HepG2 (cell line): ENCODE data around the gene TMEM38A. TPM values are rescaled to one million over a fixed set of nuclear protein-coding genes. Genes with fewer than 3 reads are reported as not detected.

Experiments
- ATAC-seq: fragments of 200-7000 bp; cut with Tn5 transposase; 3 replicates; pipeline ENCODE4 v1.9.1; 2020; ENCODE audit warnings: mild to moderate bottlenecking, moderate library complexity
- BruUV-seq: library from RNA; stranded (reverse); fragments of 400-500 nt; replicated peaks from 2 replicates; lab custom pipeline; 2021; lab: Mats Ljungman, UMichigan
- CTCF ChIA-PET: fragments of 300-600 bp; formaldehyde crosslinking; extraction: SDS; loops from one replicate; lab custom pipeline; 2021; ENCODE audit warnings: low total read pairs, inconsistent platforms, low intra/inter-chr PET ratio; lab: Yijun Ruan, JAX
- POLR2A ChIA-PET: fragments of 350-600 bp; sonication (Branson Sonifier 250); formaldehyde crosslinking; loops from one replicate; lab custom pipeline; 2020; ENCODE audit warnings: antibody characterized with exemption, inconsistent platforms; lab: Yijun Ruan, JAX
- DNase-seq: peaks from one replicate; pipeline ENCODE4 v3.0.0-alpha.2; 2015; ENCODE audit warnings: low spot score
- FAIRE-seq: peaks from 3 replicates; lab custom pipeline; 2011; peaks lifted over from hg19 to GRCh38; lab: Jason Lieb, UNC
- H2AFZ ChIP-seq: one replicate; pipeline ENCODE4 v1.6.1; 2011; ENCODE audit warnings: low read length, inconsistent platforms
- H3K27ac ChIP-seq: fragments of 300-600 bp; 3 replicates; pipeline ENCODE4 v1.8.0; 2011; ENCODE audit warnings: mixed run types, mild to moderate bottlenecking, mixed read lengths, low read length, inconsistent platforms; ENCODE audit not compliant: insufficient read depth; ENCODE audit errors: extremely low read length
- H3K27me3 ChIP-seq, 2 experiments: fragments of 200-600 bp in 1 of 2; 2 replicates in 1 of 2; 3 replicates in 1 of 2; pipeline versions ENCODE4 v1.6.0 to v1.8.0; 2011; ENCODE audit warnings: low read length in 2 of 2, mild to moderate bottlenecking in 2 of 2, moderate library complexity in 2 of 2, inconsistent platforms in 1 of 2; ENCODE audit not compliant: insufficient read depth in 2 of 2, control insufficient read depth in 1 of 2
- H3K36me3 ChIP-seq, 2 experiments: fragments of 200-600 bp in 1 of 2; replicated peaks in 1 of 2; 2 replicates in 1 of 2; 3 replicates in 1 of 2; pipeline versions ENCODE4 v1.5.1 to v1.8.0; 2011; ENCODE audit warnings: low read length in 2 of 2, inconsistent platforms in 1 of 2; ENCODE audit not compliant: insufficient read depth in 2 of 2, control insufficient read depth in 1 of 2
- H3K4me1 ChIP-seq: 2 replicates; pipeline ENCODE4 v1.5.1; 2012; ENCODE audit warnings: low read length, inconsistent platforms; ENCODE audit not compliant: insufficient read depth
- H3K4me2 ChIP-seq: 2 replicates; pipeline ENCODE4 v1.6.0; 2011; ENCODE audit warnings: low read depth, low read length, inconsistent platforms
- H3K4me3 ChIP-seq, 3 experiments: fragments of 200-600 bp in 1 of 3; sonication (generic), shearing (Covaris generic) in 1 of 3; replicated peaks in 1 of 3; 2 replicates each; pipeline ENCODE4 v1.5.1; 2011 to 2016; ENCODE audit warnings: low read length in 3 of 3, inconsistent platforms in 2 of 3, low read depth in 2 of 3, mild to moderate bottlenecking in 2 of 3, control low read depth in 1 of 3, mixed read lengths in 1 of 3; ENCODE audit not compliant: insufficient read depth in 1 of 3
- H3K79me2 ChIP-seq: one replicate; pipeline ENCODE4 v1.6.1; 2011; ENCODE audit warnings: low read length, inconsistent platforms; ENCODE audit not compliant: insufficient read depth
- H3K9ac ChIP-seq: 2 replicates; pipeline ENCODE4 v1.6.0; 2011; ENCODE audit warnings: mild to moderate bottlenecking, low read depth, low read length, inconsistent platforms; ENCODE audit not compliant: insufficient read depth
- H3K9me3 ChIP-seq: 2 replicates; pipeline ENCODE4 v1.5.1; 2012; ENCODE audit warnings: mild to moderate bottlenecking, low read length
- H4K20me1 ChIP-seq: 2 replicates; pipeline ENCODE4 v1.6.0; 2011; ENCODE audit warnings: inconsistent platforms, mild to moderate bottlenecking, low read length, moderate library complexity; ENCODE audit not compliant: insufficient read depth
- ARHGAP35 ChIP-seq: sonication (generic); formaldehyde crosslinking; IDR thresholded peaks from 2 replicates; pipeline ENCODE4 v1.9.0; 2022; ENCODE audit warnings: mild to moderate bottlenecking, inconsistent platforms, moderate library complexity, missing genetic modification reagents, borderline replicate concordance
- BHLHE40 ChIP-seq: IDR thresholded peaks from 2 replicates; pipeline ENCODE4 v1.6.1; 2011; ENCODE audit warnings: low read length, improper control_type of control experiment
- ERF ChIP-seq: IDR thresholded peaks from 2 replicates; pipeline ENCODE4 v1.6.1; 2018; ENCODE audit warnings: missing biosample characterization, missing genetic modification reagents
- ETV6 ChIP-seq: sonication (generic); formaldehyde crosslinking; conservative IDR thresholded peaks from 2 replicates; pipeline ENCODE4 v1.4.0; 2020; ENCODE audit warnings: missing genetic modification reagents
- HDAC1 ChIP-seq: sonication (generic); formaldehyde crosslinking; IDR thresholded peaks from 2 replicates; pipeline ENCODE4 v1.5.1; 2020; ENCODE audit warnings: mild to moderate bottlenecking, missing genetic modification reagents
- PHF8 ChIP-seq: sonication (generic); formaldehyde crosslinking; IDR thresholded peaks from 2 replicates; pipeline ENCODE4 v1.5.0; 2020; ENCODE audit warnings: missing genetic modification reagents
- RBM39 ChIP-seq: fragments of 200-400 bp; formaldehyde crosslinking; IDR thresholded peaks from one replicate; pipeline ENCODE4 v1.6.1; 2018; ENCODE audit warnings: antibody characterized with exemption, mild to moderate bottlenecking, low read depth, low read length; ENCODE audit not compliant: poor library complexity, severe bottlenecking
- TBX2 ChIP-seq: sonication (generic); formaldehyde crosslinking; IDR thresholded peaks from 2 replicates; pipeline ENCODE4 v1.5.0; 2020; ENCODE audit warnings: missing genetic modification reagents, mild to moderate bottlenecking, borderline replicate concordance
- ZNF143 ChIP-seq: sonication (generic); formaldehyde crosslinking; IDR thresholded peaks from 2 replicates; pipeline ENCODE4 v1.4.0; 2020; ENCODE audit warnings: missing genetic modification reagents
- ZNF235 ChIP-seq: sonication (generic); formaldehyde crosslinking; IDR thresholded peaks from 2 replicates; pipeline ENCODE4 v1.8.1; 2023; ENCODE audit warnings: mild to moderate bottlenecking, missing genetic modification reagents, borderline replicate concordance
- ZNF343 ChIP-seq: sonication (generic); formaldehyde crosslinking; IDR thresholded peaks from 2 replicates; pipeline ENCODE4 v1.4.0; 2020; ENCODE audit warnings: mild to moderate bottlenecking, missing genetic modification reagents
- ZNF501 ChIP-seq: sonication (generic); formaldehyde crosslinking; IDR thresholded peaks from 2 replicates; pipeline ENCODE4 v1.5.1; 2020; ENCODE audit warnings: mild to moderate bottlenecking, moderate library complexity, missing genetic modification reagents
- ZNF580 ChIP-seq: IDR thresholded peaks from 2 replicates; pipeline ENCODE4 v1.6.1; 2016; ENCODE audit warnings: low read depth, borderline replicate concordance
- ZNF598 ChIP-seq: sonication (generic); formaldehyde crosslinking; IDR thresholded peaks from 2 replicates; pipeline ENCODE4 v1.5.1; 2020; ENCODE audit warnings: mild to moderate bottlenecking, missing genetic modification reagents, borderline replicate concordance
- ZNF768 ChIP-seq: sonication (generic); formaldehyde crosslinking; IDR thresholded peaks from 2 replicates; pipeline ENCODE4 v1.4.0; 2020; ENCODE audit warnings: missing genetic modification reagents
- WGBS: methylation state at CpG from one replicate; pipeline ENCODE4 v1.1.6; 2017; ENCODE audit warnings: low lambda C conversion rate; 5-methylcytosine and 5-hydroxymethylcytosine counted together
- in situ Hi-C: cut with HindIII; loops from 2 replicates; pipeline ENCODE4 v1.10.0; 2017; ENCODE audit warnings: low pct_unique_long_range_greater_than_20kb; ENCODE audit not compliant: extremely low pct_ligation_motif_present
- intact Hi-C: fragments of 100-400 bp; cut with micrococcal nuclease; formaldehyde crosslinking; loops from one replicate; pipeline ENCODE4 v1.10.0; 2022; ENCODE audit not compliant: unreplicated experiment
- polyA plus RNA-seq, 8 experiments: library from polyadenylated mRNA; depleted of rRNA in 3 of 8; stranded (reverse) in 7 of 8; unstranded in 1 of 8; fragments of >200 nt; fragmentation: Illumina TruSeq in 4 of 8; extraction: Trizol in 4 of 8; gene quantifications; 2 replicates each; pipeline versions ENCODE4 v1.2.1 to v1.2.3, GENCODE V29; 2011 to 2016; ENCODE audit warnings: low read depth in 4 of 8, missing spikeins in 1 of 8, mixed read lengths in 1 of 8; ENCODE audit not compliant: insufficient read depth in 1 of 8
- total RNA-seq, 5 experiments: library from RNA; depleted of rRNA; stranded (reverse); fragments of >200 nt; fragmentation: Illumina TruSeq; extraction: Trizol; gene quantifications; 2 replicates each; pipeline ENCODE4 v1.2.3, GENCODE V29; 2016; ENCODE audit warnings: low read depth in 1 of 5
- TF ChIP-seq, protein P1 (sequence below): sonication (generic); formaldehyde crosslinking; IDR thresholded peaks from 2 replicates; pipeline ENCODE4 v1.4.0; 2020; ENCODE audit warnings: mild to moderate bottlenecking, missing genetic modification reagents
- TF ChIP-seq, protein P2 (sequence below): sonication (generic); formaldehyde crosslinking; IDR thresholded peaks from 2 replicates; pipeline ENCODE4 v1.4.0; 2020; ENCODE audit warnings: mild to moderate bottlenecking, missing genetic modification reagents
- TF ChIP-seq, protein P3 (sequence below): IDR thresholded peaks from 2 replicates; pipeline ENCODE4 v1.6.1; 2016; ENCODE audit warnings: missing compliant biosample characterization, missing genetic modification reagents, borderline replicate concordance

TMEM38A gene
- total and polyA plus RNA-seq, 2 of the 13 experiments (the other 11 are each of a cell fraction or from before 2014, with no cell fraction given), result 4.8 to 6.8 TPM

- in situ Hi-C loops (loop anchor here (5.0 kb wide), 1 partner anchor 55 kb away; the partner anchor contains the start of gene SLC35E1), intact Hi-C loops (loop anchor here (5.0 kb wide), 1 partner anchor 55 kb away; the partner anchor contains the start of gene SLC35E1)
- ATAC-seq (no peak; the same call in 2 of the 3 replicates), DNase-seq (peak; percentile 10), FAIRE-seq (no peak)
- H3K4me3 ChIP-seq, result peak overlapping the region; percentile 84 to 98 (median 97)
- peaks cover 6% of the 10 kb centered on the region for H4K20me1 ChIP-seq
- peak overlapping the region; percentile 90 for H3K4me2 ChIP-seq
- POLR2A ChIA-PET, result interaction anchor here (1.0 to 1.5 kb wide), 2 partner anchors 33 to 430 kb away, joined by 3 to 5 read pairs; partner anchors contain the start of genes AP1M1 and TMEM38A
- peaks cover 4 to 32% of the 10 kb centered on the region in 2 experiments; a peak in 3 of 5 replicates for H3K36me3 ChIP-seq
- H2AFZ ChIP-seq, result no peak overlapping the region
- peaks cover 45% of the 10 kb centered on the region for H3K4me1 ChIP-seq
- H3K9me3 ChIP-seq, result no peaks in the 10 kb centered on the region
- no peaks in the 10 kb centered on the region; a peak in 1 of 5 replicates for H3K27me3 ChIP-seq
- WGBS, result 0% methylated on average over 23 of the region's 52 CpGs
- H3K9ac ChIP-seq, result peak overlapping the region; percentile 96
- CTCF ChIA-PET, result no interaction called here
- no TSS peak for BruUV-seq
- peaks cover 53% of the 10 kb centered on the region for H3K79me2 ChIP-seq
- peak overlapping the region; percentile 61 for H3K27ac ChIP-seq
- TF ChIP-seq BHLHE40 (no peak), PHF8 (CRISPR knock-in tag) (peak; percentile 95), ARHGAP35 (peak; percentile 45; the same call in 1 of the 2 replicates), TBX2 (CRISPR knock-in tag) (peak; percentile 55), ZNF598 (no peak), ZNF768 (CRISPR knock-in tag) (peak; percentile 51; the same call in 1 of the 2 replicates), ZNF343 (0 out of 2 replicates have a peak, but pooled peaks have one; percentile 33), ETV6 (CRISPR knock-in tag) (no peak), ZNF580 (CRISPR knock-in tag) (peak; percentile 12; the same call in 1 of the 2 replicates), ZNF235 (0 out of 2 replicates have a peak, but pooled peaks have one; percentile 3), ERF (no peak), ZNF143 (no peak), HDAC1 (peak; percentile 33), RBM39 (no peak), ZNF501 (CRISPR knock-in tag) (peak; percentile 45; the same call in 1 of the 2 replicates)
- TF ChIP-seq, protein P1, sequence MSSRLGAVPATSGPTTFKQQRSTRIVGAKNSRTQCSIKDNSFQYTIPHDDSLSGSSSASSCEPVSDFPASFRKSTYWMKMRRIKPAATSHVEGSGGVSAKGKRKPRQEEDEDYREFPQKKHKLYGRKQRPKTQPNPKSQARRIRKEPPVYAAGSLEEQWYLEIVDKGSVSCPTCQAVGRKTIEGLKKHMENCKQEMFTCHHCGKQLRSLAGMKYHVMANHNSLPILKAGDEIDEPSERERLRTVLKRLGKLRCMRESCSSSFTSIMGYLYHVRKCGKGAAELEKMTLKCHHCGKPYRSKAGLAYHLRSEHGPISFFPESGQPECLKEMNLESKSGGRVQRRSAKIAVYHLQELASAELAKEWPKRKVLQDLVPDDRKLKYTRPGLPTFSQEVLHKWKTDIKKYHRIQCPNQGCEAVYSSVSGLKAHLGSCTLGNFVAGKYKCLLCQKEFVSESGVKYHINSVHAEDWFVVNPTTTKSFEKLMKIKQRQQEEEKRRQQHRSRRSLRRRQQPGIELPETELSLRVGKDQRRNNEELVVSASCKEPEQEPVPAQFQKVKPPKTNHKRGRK, result no peak
- TF ChIP-seq, protein P2, sequence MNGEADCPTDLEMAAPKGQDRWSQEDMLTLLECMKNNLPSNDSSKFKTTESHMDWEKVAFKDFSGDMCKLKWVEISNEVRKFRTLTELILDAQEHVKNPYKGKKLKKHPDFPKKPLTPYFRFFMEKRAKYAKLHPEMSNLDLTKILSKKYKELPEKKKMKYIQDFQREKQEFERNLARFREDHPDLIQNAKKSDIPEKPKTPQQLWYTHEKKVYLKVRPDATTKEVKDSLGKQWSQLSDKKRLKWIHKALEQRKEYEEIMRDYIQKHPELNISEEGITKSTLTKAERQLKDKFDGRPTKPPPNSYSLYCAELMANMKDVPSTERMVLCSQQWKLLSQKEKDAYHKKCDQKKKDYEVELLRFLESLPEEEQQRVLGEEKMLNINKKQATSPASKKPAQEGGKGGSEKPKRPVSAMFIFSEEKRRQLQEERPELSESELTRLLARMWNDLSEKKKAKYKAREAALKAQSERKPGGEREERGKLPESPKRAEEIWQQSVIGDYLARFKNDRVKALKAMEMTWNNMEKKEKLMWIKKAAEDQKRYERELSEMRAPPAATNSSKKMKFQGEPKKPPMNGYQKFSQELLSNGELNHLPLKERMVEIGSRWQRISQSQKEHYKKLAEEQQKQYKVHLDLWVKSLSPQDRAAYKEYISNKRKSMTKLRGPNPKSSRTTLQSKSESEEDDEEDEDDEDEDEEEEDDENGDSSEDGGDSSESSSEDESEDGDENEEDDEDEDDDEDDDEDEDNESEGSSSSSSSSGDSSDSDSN (CRISPR knock-in tag), result peak; percentile 100
- TF ChIP-seq, protein P3, sequence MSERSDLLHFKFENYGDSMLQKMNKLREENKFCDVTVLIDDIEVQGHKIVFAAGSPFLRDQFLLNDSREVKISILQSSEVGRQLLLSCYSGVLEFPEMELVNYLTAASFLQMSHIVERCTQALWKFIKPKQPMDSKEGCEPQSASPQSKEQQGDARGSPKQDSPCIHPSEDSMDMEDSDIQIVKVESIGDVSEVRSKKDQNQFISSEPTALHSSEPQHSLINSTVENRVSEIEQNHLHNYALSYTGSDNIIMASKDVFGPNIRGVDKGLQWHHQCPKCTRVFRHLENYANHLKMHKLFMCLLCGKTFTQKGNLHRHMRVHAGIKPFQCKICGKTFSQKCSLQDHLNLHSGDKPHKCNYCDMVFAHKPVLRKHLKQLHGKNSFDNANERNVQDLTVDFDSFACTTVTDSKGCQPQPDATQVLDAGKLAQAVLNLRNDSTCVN (CRISPR knock-in tag), result no peak
Observed at GRCh38 chr19:16627193-16627927, 33.6 kb upstream of the TMEM38A start.
